ENCODE measurements around the gene ERC1.
"Not testable (repeated sequence)": the region's sequence is repeated elsewhere in the genome, so short reads cannot be mapped to it uniquely, and the experiment has no call there.

ERC1 gene

GRCh38 chr12:1307796-1308195, 316.8 kb downstream of the ERC1 start:
- Histone ChIP-seq H3K4me3 (ENCODE audit: low read depth, low read length) (no peak overlapping the region), H3K36me3 (ENCODE audit: control insufficient read depth, insufficient read depth, low read length) (no peaks in the 10 kb centered on the region), H3K9ac (ENCODE audit: low read depth, low read length) (no peak overlapping the region), H3K9me3 (ENCODE audit: control insufficient read depth, insufficient read depth, low read length) (no peaks in the 10 kb centered on the region), H3K4me1 (ENCODE audit: control insufficient read depth, insufficient read depth, low read length) (no peaks in the 10 kb centered on the region), H3K27me3 (ENCODE audit: control insufficient read depth, insufficient read depth, low read length) (no peaks in the 10 kb centered on the region)

GRCh38 chr12:1309613-1310012, 318.6 kb downstream of the ERC1 start:
- Histone ChIP-seq H3K27me3 (ENCODE audit: control insufficient read depth, insufficient read depth, low read length) (no peaks in the 10 kb centered on the region), H3K4me3 (ENCODE audit: low read depth, low read length) (no peak overlapping the region), H3K9ac (ENCODE audit: low read depth, low read length) (no peak overlapping the region), H3K36me3 (ENCODE audit: control insufficient read depth, insufficient read depth, low read length) (no peaks in the 10 kb centered on the region), H3K4me1 (ENCODE audit: control insufficient read depth, insufficient read depth, low read length) (no peaks in the 10 kb centered on the region), H3K9me3 (ENCODE audit: control insufficient read depth, insufficient read depth, low read length) (no peaks in the 10 kb centered on the region)

GRCh38 chr12:1310653-1311052, 319.6 kb downstream of the ERC1 start:
- Histone ChIP-seq H3K4me3 (ENCODE audit: low read depth, low read length) (no peak overlapping the region), H3K4me1 (ENCODE audit: control insufficient read depth, insufficient read depth, low read length) (no peaks in the 10 kb centered on the region), H3K36me3 (ENCODE audit: control insufficient read depth, insufficient read depth, low read length) (no peaks in the 10 kb centered on the region), H3K27me3 (ENCODE audit: control insufficient read depth, insufficient read depth, low read length) (no peaks in the 10 kb centered on the region), H3K9me3 (ENCODE audit: control insufficient read depth, insufficient read depth, low read length) (no peaks in the 10 kb centered on the region), H3K9ac (ENCODE audit: low read depth, low read length) (no peak overlapping the region)

- Histone ChIP-seq H3K4me3 (ENCODE audit: low read depth, low read length) (no peak overlapping the region), H3K4me1 (ENCODE audit: control insufficient read depth, insufficient read depth, low read length) (no peaks in the 10 kb centered on the region), H3K9me3 (ENCODE audit: control insufficient read depth, insufficient read depth, low read length) (no peaks in the 10 kb centered on the region), H3K36me3 (ENCODE audit: control insufficient read depth, insufficient read depth, low read length) (no peaks in the 10 kb centered on the region), H3K9ac (ENCODE audit: low read depth, low read length) (no peak overlapping the region), H3K27me3 (ENCODE audit: control insufficient read depth, insufficient read depth, low read length) (no peaks in the 10 kb centered on the region)
Observed at GRCh38 chr12:1311145-1311544, 320.1 kb downstream of the ERC1 start.

GRCh38 chr12:1313906-1314305, 322.9 kb downstream of the ERC1 start:
- no peaks in the 10 kb centered on the region for H3K27me3 ChIP-seq (ENCODE audit: control insufficient read depth, insufficient read depth, low read length)
- H3K9ac ChIP-seq (ENCODE audit: low read depth, low read length) = no peak overlapping the region
- H3K36me3 ChIP-seq (ENCODE audit: control insufficient read depth, insufficient read depth, low read length) = no peaks in the 10 kb centered on the region
- H3K9me3 ChIP-seq (ENCODE audit: control insufficient read depth, insufficient read depth, low read length) = no peaks in the 10 kb centered on the region
- peaks cover 2% of the 10 kb centered on the region for H3K4me1 ChIP-seq (ENCODE audit: control insufficient read depth, insufficient read depth, low read length)
- no peak overlapping the region for H3K4me3 ChIP-seq (ENCODE audit: low read depth, low read length)

- Histone ChIP-seq H3K9me3 (ENCODE audit: control insufficient read depth, insufficient read depth, low read length) (no peaks in the 10 kb centered on the region), H3K4me1 (ENCODE audit: control insufficient read depth, insufficient read depth, low read length) (peaks cover 3% of the 10 kb centered on the region), H3K4me3 (ENCODE audit: low read depth, low read length) (no peak overlapping the region), H3K9ac (ENCODE audit: low read depth, low read length) (no peak overlapping the region), H3K27me3 (ENCODE audit: control insufficient read depth, insufficient read depth, low read length) (no peaks in the 10 kb centered on the region), H3K36me3 (ENCODE audit: control insufficient read depth, insufficient read depth, low read length) (no peaks in the 10 kb centered on the region)
Observed at GRCh38 chr12:1314523-1314922, 323.5 kb downstream of the ERC1 start.

- not testable (repeated sequence) for H3K9ac ChIP-seq (ENCODE audit: low read depth, low read length); H3K4me1 ChIP-seq (ENCODE audit: control insufficient read depth, insufficient read depth, low read length); H3K9me3 ChIP-seq (ENCODE audit: control insufficient read depth, insufficient read depth, low read length); H3K36me3 ChIP-seq (ENCODE audit: control insufficient read depth, insufficient read depth, low read length); H3K27me3 ChIP-seq (ENCODE audit: control insufficient read depth, insufficient read depth, low read length); H3K4me3 ChIP-seq (ENCODE audit: low read depth, low read length)
Observed at GRCh38 chr12:1316991-1317390, 326.0 kb downstream of the ERC1 start.

- Histone ChIP-seq H3K9ac (ENCODE audit: low read depth, low read length) (no peak overlapping the region), H3K4me3 (ENCODE audit: low read depth, low read length) (no peak overlapping the region), H3K27me3 (ENCODE audit: control insufficient read depth, insufficient read depth, low read length) (no peaks in the 10 kb centered on the region), H3K4me1 (ENCODE audit: control insufficient read depth, insufficient read depth, low read length) (peaks cover 3% of the 10 kb centered on the region), H3K9me3 (ENCODE audit: control insufficient read depth, insufficient read depth, low read length) (no peaks in the 10 kb centered on the region), H3K36me3 (ENCODE audit: control insufficient read depth, insufficient read depth, low read length) (no peaks in the 10 kb centered on the region)
Observed at GRCh38 chr12:1318327-1319031, 327.5 kb downstream of the ERC1 start.

- Histone ChIP-seq H3K36me3 (ENCODE audit: control insufficient read depth, insufficient read depth, low read length) (no peaks in the 10 kb centered on the region), H3K4me1 (ENCODE audit: control insufficient read depth, insufficient read depth, low read length) (peaks cover 3% of the 10 kb centered on the region), H3K9me3 (ENCODE audit: control insufficient read depth, insufficient read depth, low read length) (no peaks in the 10 kb centered on the region), H3K27me3 (ENCODE audit: control insufficient read depth, insufficient read depth, low read length) (no peaks in the 10 kb centered on the region), H3K9ac (ENCODE audit: low read depth, low read length) (no peak overlapping the region), H3K4me3 (ENCODE audit: low read depth, low read length) (no peak overlapping the region)
Observed at GRCh38 chr12:1319212-1319611, 328.2 kb downstream of the ERC1 start.

- Histone ChIP-seq H3K9ac (ENCODE audit: low read depth, low read length) (no peak overlapping the region), H3K36me3 (ENCODE audit: control insufficient read depth, insufficient read depth, low read length) (no peaks in the 10 kb centered on the region), H3K4me3 (ENCODE audit: low read depth, low read length) (no peak overlapping the region), H3K4me1 (ENCODE audit: control insufficient read depth, insufficient read depth, low read length) (peaks cover 3% of the 10 kb centered on the region), H3K9me3 (ENCODE audit: control insufficient read depth, insufficient read depth, low read length) (no peaks in the 10 kb centered on the region), H3K27me3 (ENCODE audit: control insufficient read depth, insufficient read depth, low read length) (no peaks in the 10 kb centered on the region)
Observed at GRCh38 chr12:1320021-1320420, 329.0 kb downstream of the ERC1 start.

- Histone ChIP-seq H3K36me3 (ENCODE audit: control insufficient read depth, insufficient read depth, low read length) (no peaks in the 10 kb centered on the region), H3K9me3 (ENCODE audit: control insufficient read depth, insufficient read depth, low read length) (no peaks in the 10 kb centered on the region), H3K27me3 (ENCODE audit: control insufficient read depth, insufficient read depth, low read length) (no peaks in the 10 kb centered on the region)
Observed at GRCh38 chr12:1322821-1323220, 331.8 kb downstream of the ERC1 start.

GRCh38 chr12:1324099-1324498, 333.1 kb downstream of the ERC1 start:
- Histone ChIP-seq H3K36me3 (ENCODE audit: control insufficient read depth, insufficient read depth, low read length) (no peaks in the 10 kb centered on the region), H3K9me3 (ENCODE audit: control insufficient read depth, insufficient read depth, low read length) (no peaks in the 10 kb centered on the region)

More at GRCh38 chr12:1322821-1323220, 331.8 kb downstream of the ERC1 start:
- Histone ChIP-seq H3K9ac (ENCODE audit: low read depth, low read length) (no peak overlapping the region), H3K4me3 (ENCODE audit: low read depth, low read length) (no peak overlapping the region), H3K4me1 (ENCODE audit: control insufficient read depth, insufficient read depth, low read length) (peaks cover 3% of the 10 kb centered on the region)

More at GRCh38 chr12:1324099-1324498, 333.1 kb downstream of the ERC1 start:
- H3K4me3 ChIP-seq (ENCODE audit: low read depth, low read length) = no peak overlapping the region
- H3K27me3 ChIP-seq (ENCODE audit: control insufficient read depth, insufficient read depth, low read length) = no peaks in the 10 kb centered on the region
- no peaks in the 10 kb centered on the region for H3K4me1 ChIP-seq (ENCODE audit: control insufficient read depth, insufficient read depth, low read length)
- H3K9ac ChIP-seq (ENCODE audit: low read depth, low read length) = no peak overlapping the region

Data from iPS-15b (cell line).